Measurements from ENCODE around the gene CFAP92. TPM values are rescaled to one million over a fixed set of nuclear protein-coding genes. Genes with fewer than 3 reads are reported as not detected.

CFAP92 gene
- total and polyA plus RNA-seq, 3 donors from 2014 or later, result 16.0 to 62.0 (median 26.7) TPM

- Histone ChIP-seq H3K4me3 (no peak overlapping the region), H3K36me3 (ENCODE audit: low read depth, missing control alignments) (no peaks in the 10 kb centered on the region), H3K4me1 (no peaks in the 10 kb centered on the region), H3K27me3 (no peaks in the 10 kb centered on the region), H3K27ac (no peak overlapping the region), H3K9me3 (no peaks in the 10 kb centered on the region)
- intact Hi-C loops (cut with DNase I; ENCODE audit: low total_unique reads), result no loop called here
- 87 to 92% methylated on average over 5 to 12 of the region's 12 CpGs for WGBS, 2 donors
- no peak for DNase-seq
- TF ChIP-seq POLR2A (IDR thresholded peaks at IDR 0.05) (no peak), CTCF (IDR thresholded peaks at IDR 0.05) (no peak)
These were observed 90.4 kb downstream of the CFAP92 start for GRCh38 chr3:128903501-128903900.

- no peaks in the 10 kb centered on the region for H3K36me3 ChIP-seq (ENCODE audit: low read depth, missing control alignments)
- 95 to 99% methylated on average over 4 to 9 of the region's 9 CpGs for WGBS, 2 donors
- intact Hi-C loops (cut with DNase I; ENCODE audit: low total_unique reads), result no loop called here
These were observed 91.5 kb downstream of the CFAP92 start for GRCh38 chr3:128902426-128902825.

GRCh38 chr3:128895843-128896697 is 97.8 kb downstream of the CFAP92 start:
- 80 to 91% methylated on average over 6 to 11 of the region's 11 CpGs for WGBS, 2 donors
- DNase-seq, result no peak
- Histone ChIP-seq H3K4me1 (no peaks in the 10 kb centered on the region), H3K9me3 (no peaks in the 10 kb centered on the region), H3K36me3 (ENCODE audit: low read depth, missing control alignments) (no peaks in the 10 kb centered on the region), H3K27ac (no peak overlapping the region), H3K27me3 (no peaks in the 10 kb centered on the region), H3K4me3 (no peak overlapping the region)
- intact Hi-C loops (cut with DNase I; ENCODE audit: low total_unique reads), result no loop called here
- TF ChIP-seq CTCF (IDR thresholded peaks at IDR 0.05) (no peak), POLR2A (IDR thresholded peaks at IDR 0.05) (no peak)

More at GRCh38 chr3:128902426-128902825, 91.5 kb downstream of the CFAP92 start:
- Histone ChIP-seq H3K4me3 (no peak overlapping the region), H3K27me3 (no peaks in the 10 kb centered on the region), H3K4me1 (no peaks in the 10 kb centered on the region), H3K27ac (no peak overlapping the region), H3K9me3 (no peaks in the 10 kb centered on the region)
- no peak for TF ChIP-seq POLR2A (IDR thresholded peaks at IDR 0.05)
- TF ChIP-seq CTCF (IDR thresholded peaks at IDR 0.05), result no peak
- DNase-seq, result no peak

GRCh38 chr3:128889139-128889894 is 104.6 kb downstream of the CFAP92 start:
- H3K4me3 ChIP-seq, result no peak overlapping the region
- H3K9me3 ChIP-seq, result no peaks in the 10 kb centered on the region
- H3K27ac ChIP-seq, result no peak overlapping the region

More at GRCh38 chr3:128889139-128889894, 104.6 kb downstream of the CFAP92 start:
- DNase-seq, result no peak
- 97% methylated on average over 7 of the region's 7 CpGs for WGBS, 2 donors
- TF ChIP-seq CTCF (IDR thresholded peaks at IDR 0.05) (no peak), POLR2A (IDR thresholded peaks at IDR 0.05) (no peak)
- Histone ChIP-seq H3K4me1 (no peaks in the 10 kb centered on the region), H3K36me3 (ENCODE audit: low read depth, missing control alignments) (no peaks in the 10 kb centered on the region), H3K27me3 (no peaks in the 10 kb centered on the region)
- intact Hi-C loops (cut with DNase I; ENCODE audit: low total_unique reads), result no loop called here

All from testis (tissue), 3 donors.